ENCODE data around the gene KIAA0586. TPM values are rescaled to one million over a fixed set of nuclear protein-coding genes. Genes with fewer than 3 reads are reported as not detected.

KIAA0586 gene
- total RNA-seq, 1 experiment from 2014 or later: 13.5 TPM

GRCh38 chr14:58479975-58480374 lies 52.5 kb downstream of the KIAA0586 start:
- H3K36me3 ChIP-seq (ENCODE audit: control insufficient read depth, insufficient read depth, low read length): no peaks in the 10 kb centered on the region
- TF ChIP-seq CTCF (IDR thresholded peaks at IDR 0.05; ENCODE audit: insufficient read depth in 1 of 2, low read depth in 1 of 2, low read length in 1 of 2, severe bottlenecking in 1 of 2, unreplicated experiment in 1 of 2): no peak
- Mint-ChIP-seq H3K4me1 (ENCODE audit: low read depth, unreplicated experiment) (no peaks in the 10 kb centered on the region), H3K36me3 (ENCODE audit: insufficient read depth, unreplicated experiment) (peaks cover 6% of the 10 kb centered on the region), H3K9me3 (ENCODE audit: unreplicated experiment) (no peaks in the 10 kb centered on the region), H3K4me3 (ENCODE audit: unreplicated experiment) (no peak overlapping the region), H3K27ac (ENCODE audit: unreplicated experiment) (no peak overlapping the region), H3K27me3 (ENCODE audit: insufficient read depth, unreplicated experiment) (no peaks in the 10 kb centered on the region)
- no peaks in the 10 kb centered on the region for H3K4me1 ChIP-seq
- POLR2A ChIA-PET: no interaction called here
- no peaks in the 10 kb centered on the region for H3K9me3 ChIP-seq
- CTCF ChIA-PET: no interaction called here
- intact Hi-C loops (cut with micrococcal nuclease; ENCODE audit: unreplicated experiment): no loop called here
- no TSS peak for BruUV-seq (replicated peaks)
- H3K27me3 ChIP-seq (replicated peaks; ENCODE audit: control insufficient read depth, insufficient read depth, low read length): no peaks in the 10 kb centered on the region
- no peak overlapping the region for H3K4me3 ChIP-seq (ENCODE audit: low read depth, low read length)
- DNase-seq: no peak

GRCh38 chr14:58484176-58484575 lies 56.7 kb downstream of the KIAA0586 start:
- no peak overlapping the region for H3K4me3 ChIP-seq (ENCODE audit: low read depth, low read length)
- H3K9me3 ChIP-seq: no peaks in the 10 kb centered on the region
- no peak overlapping the region for H3K4me3 Mint-ChIP-seq (ENCODE audit: unreplicated experiment)
- no peak overlapping the region for H3K27ac Mint-ChIP-seq (ENCODE audit: unreplicated experiment)
- no peaks in the 10 kb centered on the region for H3K27me3 Mint-ChIP-seq (ENCODE audit: insufficient read depth, unreplicated experiment)
- POLR2A ChIA-PET: no interaction called here
- H3K4me1 Mint-ChIP-seq (ENCODE audit: low read depth, unreplicated experiment): no peaks in the 10 kb centered on the region
- no peaks in the 10 kb centered on the region for H3K9me3 Mint-ChIP-seq (ENCODE audit: unreplicated experiment)
- H3K36me3 Mint-ChIP-seq (ENCODE audit: insufficient read depth, unreplicated experiment): no peaks in the 10 kb centered on the region
- no peak for TF ChIP-seq CTCF (IDR thresholded peaks at IDR 0.05; ENCODE audit: insufficient read depth in 1 of 2, low read depth in 1 of 2, low read length in 1 of 2, severe bottlenecking in 1 of 2, unreplicated experiment in 1 of 2)
- BruUV-seq (replicated peaks): no TSS peak
- no peaks in the 10 kb centered on the region for H3K27me3 ChIP-seq (replicated peaks; ENCODE audit: control insufficient read depth, insufficient read depth, low read length)
- CTCF ChIA-PET: no interaction called here
- intact Hi-C loops (cut with micrococcal nuclease; ENCODE audit: unreplicated experiment): no loop called here
- DNase-seq: no peak
- no peaks in the 10 kb centered on the region for H3K36me3 ChIP-seq (ENCODE audit: control insufficient read depth, insufficient read depth, low read length)
- no peaks in the 10 kb centered on the region for H3K4me1 ChIP-seq

- Histone ChIP-seq H3K36me3 (ENCODE audit: control insufficient read depth, insufficient read depth, low read length) (no peaks in the 10 kb centered on the region), H3K4me3 (ENCODE audit: low read depth, low read length) (no peak overlapping the region), H3K4me1 (no peaks in the 10 kb centered on the region), H3K27me3 (replicated peaks; ENCODE audit: control insufficient read depth, insufficient read depth, low read length) (no peaks in the 10 kb centered on the region), H3K9me3 (no peaks in the 10 kb centered on the region)
- H3K4me1 Mint-ChIP-seq (ENCODE audit: low read depth, unreplicated experiment): no peaks in the 10 kb centered on the region
- H3K9me3 Mint-ChIP-seq (ENCODE audit: unreplicated experiment): no peaks in the 10 kb centered on the region
- ChIA-PET CTCF (interaction anchor here (0.6 kb wide), 1 partner anchor 11 kb away, joined by 3 read pairs; no protein-coding TSS in a partner anchor), POLR2A (no interaction called here)
- no peak for DNase-seq
- H3K36me3 Mint-ChIP-seq (ENCODE audit: insufficient read depth, unreplicated experiment): no peaks in the 10 kb centered on the region
- H3K27me3 Mint-ChIP-seq (ENCODE audit: insufficient read depth, unreplicated experiment): no peaks in the 10 kb centered on the region
- no peak overlapping the region for H3K27ac Mint-ChIP-seq (ENCODE audit: unreplicated experiment)
- intact Hi-C loops (cut with micrococcal nuclease; ENCODE audit: unreplicated experiment): no loop called here
- TF ChIP-seq CTCF (IDR thresholded peaks at IDR 0.05; ENCODE audit: insufficient read depth in 1 of 2, low read depth in 1 of 2, low read length in 1 of 2, severe bottlenecking in 1 of 2, unreplicated experiment in 1 of 2): no peak
- BruUV-seq (replicated peaks): no TSS peak
- no peak overlapping the region for H3K4me3 Mint-ChIP-seq (ENCODE audit: unreplicated experiment)
These were observed 61.0 kb downstream of the KIAA0586 start for GRCh38 chr14:58488550-58488949.
